ENCODE results near the gene AMPD2.

AMPD2 gene

GRCh38 chr1:109616391-109616790 is 3.2 kb upstream of the AMPD2 start:
- in situ Hi-C loops (cut with MboI; ENCODE audit: low sequenced_read_pairs) = no loop called here

GRCh38 chr1:109617291-109617801 is 2.3 kb upstream of the AMPD2 start:
- in situ Hi-C loops (cut with MboI; ENCODE audit: low sequenced_read_pairs) = no loop called here

- in situ Hi-C loops (cut with MboI; ENCODE audit: low sequenced_read_pairs) = no loop called here
Measured at GRCh38 chr1:109618661-109619575, 719 bp upstream of the AMPD2 start.

GRCh38 chr1:109620401-109620791 is 759 bp downstream of the AMPD2 start:
- in situ Hi-C loops (cut with MboI; ENCODE audit: low sequenced_read_pairs) = no loop called here

- in situ Hi-C loops (cut with MboI; ENCODE audit: low sequenced_read_pairs) = no loop called here
Measured at GRCh38 chr1:109620841-109621286, 1.2 kb downstream of the AMPD2 start.

DNA sequence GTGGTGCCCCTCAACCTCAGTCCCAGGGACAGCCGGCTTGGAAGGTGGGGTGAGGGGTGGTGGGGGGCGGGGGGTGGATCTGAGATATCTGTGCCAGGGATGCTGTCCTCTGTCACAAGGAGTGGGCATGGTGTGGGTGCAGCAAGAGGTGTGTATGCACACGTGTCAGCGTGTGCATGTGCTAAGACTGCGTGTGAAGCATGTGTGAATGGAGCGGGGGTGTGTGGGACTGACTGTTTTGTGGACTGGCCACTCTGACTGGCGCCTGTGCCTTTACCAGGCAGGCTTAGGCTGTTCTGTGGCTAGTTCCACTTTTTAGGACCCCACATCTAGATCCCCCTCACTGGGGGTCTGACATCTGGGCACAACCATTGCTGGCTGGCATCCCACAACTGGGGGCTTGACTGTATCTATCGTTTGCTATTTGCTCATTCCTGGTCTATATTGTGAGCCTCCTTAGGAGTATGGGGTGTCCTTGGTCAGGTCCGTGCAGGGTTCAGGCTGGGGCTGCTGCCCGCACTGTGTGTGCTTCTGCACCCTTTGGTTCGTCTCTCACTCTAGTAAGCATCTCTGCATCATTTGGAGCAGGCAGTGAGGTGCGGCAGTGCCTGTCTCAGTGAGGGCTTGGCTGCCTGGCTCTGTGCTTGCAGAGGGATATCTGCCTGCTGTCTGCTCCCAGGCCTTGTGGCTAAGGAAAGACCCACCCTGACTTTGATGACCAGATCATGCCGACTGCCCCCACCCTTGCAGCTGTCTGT is 1.9 kb downstream of the AMPD2 start:
- in situ Hi-C loops (cut with MboI; ENCODE audit: low sequenced_read_pairs) = no loop called here

DNA sequence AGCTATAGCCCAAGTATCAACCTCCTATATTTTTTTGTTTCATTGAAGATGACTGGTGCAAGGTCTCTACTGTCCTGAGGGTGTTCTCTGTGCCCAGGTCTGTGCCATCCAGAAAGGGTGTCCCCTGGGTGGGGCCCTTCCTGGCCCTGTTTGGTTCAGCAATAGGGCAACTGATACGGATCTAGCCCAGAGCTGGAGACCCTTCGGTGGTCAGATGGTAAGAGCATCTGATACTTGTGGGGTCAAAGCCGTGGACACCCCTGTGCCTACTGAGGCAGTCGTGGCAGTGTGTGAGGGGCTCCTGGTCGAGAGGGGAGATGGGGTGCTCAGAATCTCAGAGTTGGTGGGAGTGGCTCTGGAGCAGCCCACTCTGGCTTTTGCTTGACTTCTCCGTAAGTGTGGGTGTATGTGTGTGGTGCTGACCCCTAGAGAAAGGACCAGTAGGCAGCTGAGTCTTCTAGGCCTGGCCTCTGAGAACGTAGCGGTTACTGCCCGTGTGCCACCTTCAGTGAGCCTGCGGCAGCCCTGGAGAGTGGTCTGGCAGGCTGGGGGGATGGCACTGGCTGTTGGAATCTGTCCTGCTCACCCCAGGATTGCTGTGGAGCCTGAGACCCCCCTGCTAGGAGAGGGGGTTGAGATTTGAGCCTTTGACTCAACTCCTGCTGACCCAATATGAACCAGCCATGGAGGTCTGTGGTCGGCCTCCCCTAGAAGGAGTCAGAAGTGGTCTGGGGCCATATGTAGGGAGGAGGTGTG is 2.7 kb downstream of the AMPD2 start:
- in situ Hi-C loops (cut with MboI; ENCODE audit: low sequenced_read_pairs) = no loop called here

- in situ Hi-C loops (cut with MboI; ENCODE audit: low sequenced_read_pairs) = no loop called here
Measured at GRCh38 chr1:109622895-109623294, 3.3 kb downstream of the AMPD2 start.

DNA sequence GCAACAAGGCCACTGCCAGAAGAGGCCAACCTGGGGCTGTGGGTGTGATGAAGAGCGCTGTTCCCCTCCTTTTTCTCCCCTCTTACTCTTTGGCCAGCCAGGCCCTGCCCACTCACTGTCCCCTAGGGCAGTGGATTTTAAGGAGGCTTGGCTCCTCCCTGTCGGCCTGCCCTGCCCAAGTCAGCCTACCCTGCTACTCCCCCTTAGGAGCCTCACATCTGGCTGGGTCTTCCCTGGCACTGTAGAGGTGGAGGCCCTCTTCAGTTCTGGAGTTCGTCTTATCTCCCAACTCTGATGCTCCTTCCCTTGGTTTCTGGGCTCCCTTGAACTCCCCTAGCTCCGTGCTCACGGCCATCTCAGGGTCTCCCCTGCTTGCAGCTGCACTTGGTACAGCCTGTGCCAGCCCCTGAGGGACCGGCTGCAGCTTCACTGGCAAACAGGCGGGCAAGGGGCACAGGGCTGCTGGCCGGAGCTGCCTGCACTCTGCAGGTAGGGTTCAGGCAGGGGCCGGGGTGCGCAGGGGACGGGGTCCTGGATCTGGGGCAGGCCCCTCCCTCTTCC is 4.0 kb downstream of the AMPD2 start:
- in situ Hi-C loops (cut with MboI; ENCODE audit: low sequenced_read_pairs) = no loop called here

DNA sequence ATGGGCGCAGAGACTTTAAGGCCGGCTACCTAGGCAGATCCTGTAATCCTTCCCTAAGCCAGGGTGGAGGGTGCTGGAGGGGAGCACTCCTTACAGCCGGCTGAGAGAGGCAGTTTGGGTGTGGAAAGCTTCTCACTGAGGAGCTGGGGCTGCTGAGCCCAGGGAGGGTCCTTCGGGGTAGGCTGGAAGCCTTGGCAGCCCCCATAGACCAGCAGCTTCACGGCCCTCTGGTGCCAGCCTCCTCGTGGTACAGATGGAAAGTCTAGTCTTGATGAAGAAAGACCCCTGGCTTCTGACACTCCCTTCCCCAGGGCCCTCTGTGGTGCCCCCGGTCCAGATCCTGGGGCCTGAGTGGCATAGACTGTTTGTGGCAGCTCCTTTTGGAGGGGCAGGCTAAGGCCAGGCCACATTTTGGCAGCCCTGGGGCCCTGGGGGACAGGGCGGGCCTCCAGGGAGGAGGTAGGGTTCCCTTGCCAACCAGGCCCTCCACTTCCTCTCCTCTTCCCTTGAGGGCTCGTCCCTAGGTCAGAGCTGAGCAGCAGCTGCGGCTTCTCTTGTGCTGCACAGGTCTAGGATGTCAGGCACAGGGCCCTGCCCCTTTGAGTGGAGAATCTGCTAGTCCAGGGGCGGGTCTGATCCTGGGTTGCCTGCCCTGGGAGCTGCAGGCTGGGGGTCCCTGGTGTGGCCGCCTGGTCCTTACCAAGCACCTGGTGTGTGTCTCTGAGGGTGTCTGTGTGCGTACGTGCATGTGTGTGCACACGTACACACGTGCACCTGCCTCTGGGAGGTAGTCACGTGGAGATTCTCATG is 4.8 kb downstream of the AMPD2 start:
- in situ Hi-C loops (cut with MboI; ENCODE audit: low sequenced_read_pairs) = no loop called here

GRCh38 chr1:109625176-109625575 is 5.5 kb downstream of the AMPD2 start:
- in situ Hi-C loops (cut with MboI; ENCODE audit: low sequenced_read_pairs) = no loop called here

- in situ Hi-C loops (cut with MboI; ENCODE audit: low sequenced_read_pairs) = no loop called here
Measured at GRCh38 chr1:109625601-109626560, 6.2 kb downstream of the AMPD2 start.

- in situ Hi-C loops (cut with MboI; ENCODE audit: low sequenced_read_pairs) = no loop called here
Measured at GRCh38 chr1:109626682-109627408, 7.2 kb downstream of the AMPD2 start.

DNA sequence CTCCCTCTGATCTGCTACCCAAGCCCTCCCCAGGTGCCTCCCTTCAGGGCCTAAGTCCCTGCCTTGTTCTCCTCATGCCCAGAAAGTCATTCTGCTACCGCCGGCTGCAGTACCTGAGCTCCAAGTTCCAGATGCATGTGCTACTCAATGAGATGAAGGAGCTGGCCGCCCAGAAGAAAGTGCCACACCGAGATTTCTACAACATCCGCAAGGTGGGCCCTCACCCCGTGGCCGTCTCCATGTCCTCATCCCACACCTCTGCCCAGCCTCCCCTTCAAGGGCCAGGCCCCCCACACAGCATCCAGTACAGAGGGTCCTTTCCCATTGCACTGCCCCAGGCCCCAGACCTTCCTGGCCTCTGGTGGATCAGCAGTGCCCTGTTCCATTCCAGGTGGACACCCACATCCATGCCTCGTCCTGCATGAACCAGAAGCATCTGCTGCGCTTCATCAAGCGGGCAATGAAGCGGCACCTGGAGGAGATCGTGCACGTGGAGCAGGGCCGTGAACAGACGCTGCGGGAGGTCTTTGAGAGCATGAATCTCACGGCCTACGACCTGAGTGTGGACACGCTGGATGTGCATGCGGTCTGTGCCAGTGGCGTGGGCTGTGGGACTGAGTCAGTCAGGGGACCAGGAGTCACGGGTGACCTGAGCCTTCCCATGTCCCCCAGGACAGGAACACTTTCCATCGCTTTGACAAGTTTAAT is 8.2 kb downstream of the AMPD2 start:
- in situ Hi-C loops (cut with MboI; ENCODE audit: low sequenced_read_pairs) = no loop called here

GRCh38 chr1:109628540-109629321 is 9.1 kb downstream of the AMPD2 start:
- in situ Hi-C loops (cut with MboI; ENCODE audit: low sequenced_read_pairs) = no loop called here

DNA sequence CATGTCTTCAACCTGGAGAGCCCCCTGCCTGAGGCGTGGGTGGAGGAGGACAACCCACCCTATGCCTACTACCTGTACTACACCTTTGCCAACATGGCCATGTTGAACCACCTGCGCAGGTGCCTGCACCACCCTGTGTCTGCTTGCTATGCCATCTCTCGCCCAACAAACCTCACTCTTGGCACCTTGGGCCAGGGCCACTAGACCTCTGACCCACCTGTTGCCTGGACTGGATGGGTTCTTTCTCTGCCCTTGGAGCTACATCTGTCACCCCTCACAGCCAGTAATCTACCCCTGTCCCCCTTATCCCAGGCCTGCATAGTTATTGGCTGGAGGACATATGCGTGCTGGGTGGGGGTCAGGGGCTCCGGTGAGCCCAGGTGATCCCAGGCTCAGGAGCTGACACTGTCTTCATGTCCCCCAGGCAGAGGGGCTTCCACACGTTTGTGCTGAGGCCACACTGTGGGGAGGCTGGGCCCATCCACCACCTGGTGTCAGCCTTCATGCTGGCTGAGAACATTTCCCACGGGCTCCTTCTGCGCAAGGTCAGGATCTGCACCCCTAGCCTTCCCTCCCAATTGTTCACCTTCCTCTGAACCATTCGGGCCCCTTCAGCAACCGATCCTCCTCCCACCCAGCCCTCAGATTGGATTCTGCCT is 9.9 kb downstream of the AMPD2 start:
- in situ Hi-C loops (cut with MboI; ENCODE audit: low sequenced_read_pairs) = loop anchor here (10.0 kb wide), 1 partner anchor 85 kb away; the partner anchor contains the start of gene GNAI3
